ENCODE measurements around the gene TPCN2. TPM values are rescaled to one million over a fixed set of nuclear protein-coding genes. Genes with fewer than 3 reads are reported as not detected.

Gene TPCN2
- total RNA-seq, 3 donors from 2014 or later: 19.5 to 37.4 (median 20.7) TPM

DNA sequence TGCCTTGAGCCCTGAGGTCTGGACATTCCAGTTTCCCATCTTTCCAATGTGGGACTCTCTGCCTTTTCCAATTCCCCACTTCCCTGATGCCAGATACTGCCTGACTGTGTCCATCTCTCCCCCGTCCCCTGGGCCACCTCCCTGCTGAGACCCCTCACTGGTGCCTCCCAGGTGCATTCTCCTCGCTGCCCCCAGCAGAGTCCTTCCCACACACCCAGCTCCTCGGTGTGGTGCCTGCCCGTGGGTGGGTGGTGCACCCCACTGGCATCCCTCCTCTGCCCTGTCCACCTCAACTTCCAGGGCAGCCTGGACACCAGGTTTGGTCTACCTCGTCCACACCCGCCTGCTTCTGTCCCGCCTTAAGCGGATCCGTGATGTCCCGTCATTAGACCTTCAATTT, 30.8 kb upstream of the TPCN2 start:
- no peak for ATAC-seq
- intact Hi-C loops (cut with DNase I, micrococcal nuclease): no loop called here

DNA sequence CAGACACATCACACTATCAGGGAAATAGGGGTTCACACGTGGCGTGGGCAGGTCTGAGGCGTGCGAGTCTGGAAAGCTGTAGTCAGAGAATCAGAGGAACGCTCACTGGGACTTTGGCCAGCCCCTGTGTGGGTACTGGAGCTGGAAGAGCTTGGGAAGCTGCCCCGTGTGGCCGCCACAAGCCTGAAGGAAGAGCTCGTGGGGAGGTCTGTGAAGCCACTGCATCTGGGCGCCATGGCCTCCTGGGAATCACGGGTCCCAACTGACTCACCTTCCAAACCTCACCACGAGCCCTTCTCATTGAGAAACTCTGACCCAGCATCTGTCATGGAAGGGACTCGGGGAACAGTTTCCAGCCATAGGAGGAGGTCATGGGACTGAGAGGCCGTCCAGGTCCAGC, 29.8 kb upstream of the TPCN2 start:
- H3K4me1 ChIP-seq (ENCODE audit: low read depth): peaks cover 3% of the 10 kb centered on the region
- TF ChIP-seq, protein P1, sequence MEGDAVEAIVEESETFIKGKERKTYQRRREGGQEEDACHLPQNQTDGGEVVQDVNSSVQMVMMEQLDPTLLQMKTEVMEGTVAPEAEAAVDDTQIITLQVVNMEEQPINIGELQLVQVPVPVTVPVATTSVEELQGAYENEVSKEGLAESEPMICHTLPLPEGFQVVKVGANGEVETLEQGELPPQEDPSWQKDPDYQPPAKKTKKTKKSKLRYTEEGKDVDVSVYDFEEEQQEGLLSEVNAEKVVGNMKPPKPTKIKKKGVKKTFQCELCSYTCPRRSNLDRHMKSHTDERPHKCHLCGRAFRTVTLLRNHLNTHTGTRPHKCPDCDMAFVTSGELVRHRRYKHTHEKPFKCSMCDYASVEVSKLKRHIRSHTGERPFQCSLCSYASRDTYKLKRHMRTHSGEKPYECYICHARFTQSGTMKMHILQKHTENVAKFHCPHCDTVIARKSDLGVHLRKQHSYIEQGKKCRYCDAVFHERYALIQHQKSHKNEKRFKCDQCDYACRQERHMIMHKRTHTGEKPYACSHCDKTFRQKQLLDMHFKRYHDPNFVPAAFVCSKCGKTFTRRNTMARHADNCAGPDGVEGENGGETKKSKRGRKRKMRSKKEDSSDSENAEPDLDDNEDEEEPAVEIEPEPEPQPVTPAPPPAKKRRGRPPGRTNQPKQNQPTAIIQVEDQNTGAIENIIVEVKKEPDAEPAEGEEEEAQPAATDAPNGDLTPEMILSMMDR (IDR thresholded peaks at IDR 0.05): no peak
- intact Hi-C loops (cut with DNase I, micrococcal nuclease): no loop called here
- no peaks in the 10 kb centered on the region for H3K36me3 ChIP-seq (ENCODE audit: low read depth)
- no peak for ATAC-seq
- H3K4me3 ChIP-seq: no peak overlapping the region
- H3K9me3 ChIP-seq: no peaks in the 10 kb centered on the region
- DNase-seq: no peak

More for the DNA sequence above, 30.8 kb upstream of the TPCN2 start:
- no peaks in the 10 kb centered on the region for H3K36me3 ChIP-seq (ENCODE audit: low read depth)
- H3K4me3 ChIP-seq: no peak overlapping the region
- DNase-seq: no peak
- H3K4me1 ChIP-seq (ENCODE audit: low read depth): peaks cover 3% of the 10 kb centered on the region
- H3K9me3 ChIP-seq: no peaks in the 10 kb centered on the region
- TF ChIP-seq, protein P1 (IDR thresholded peaks at IDR 0.05): no peak

DNA sequence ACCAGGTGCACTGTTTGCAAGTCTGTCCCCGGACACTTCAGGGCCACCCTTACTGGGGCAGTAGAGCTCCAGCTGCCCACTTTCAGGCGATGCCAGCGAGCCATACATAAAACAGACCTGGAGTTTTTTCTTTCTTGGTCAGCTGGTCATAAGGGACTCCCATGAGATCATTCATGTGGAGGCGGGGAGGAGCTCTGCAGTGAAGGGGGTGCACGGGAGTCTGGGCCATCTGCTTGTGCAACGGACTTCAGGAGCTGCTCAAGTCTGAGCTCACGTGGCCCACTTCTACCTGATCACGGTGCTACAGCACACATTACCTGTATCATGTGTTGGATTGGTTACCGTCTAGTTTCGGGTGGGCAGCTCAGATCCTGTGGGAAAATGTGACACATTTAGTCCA, 26.5 kb upstream of the TPCN2 start:
- ATAC-seq (no peak), DNase-seq (no peak)
- H3K4me3 ChIP-seq: no peak overlapping the region
- intact Hi-C loops (cut with DNase I, micrococcal nuclease): no loop called here
- H3K4me1 ChIP-seq (ENCODE audit: low read depth): no peaks in the 10 kb centered on the region
- TF ChIP-seq, protein P1 (IDR thresholded peaks at IDR 0.05): no peak
- H3K36me3 ChIP-seq (ENCODE audit: low read depth): no peaks in the 10 kb centered on the region
- no peaks in the 10 kb centered on the region for H3K9me3 ChIP-seq

DNA sequence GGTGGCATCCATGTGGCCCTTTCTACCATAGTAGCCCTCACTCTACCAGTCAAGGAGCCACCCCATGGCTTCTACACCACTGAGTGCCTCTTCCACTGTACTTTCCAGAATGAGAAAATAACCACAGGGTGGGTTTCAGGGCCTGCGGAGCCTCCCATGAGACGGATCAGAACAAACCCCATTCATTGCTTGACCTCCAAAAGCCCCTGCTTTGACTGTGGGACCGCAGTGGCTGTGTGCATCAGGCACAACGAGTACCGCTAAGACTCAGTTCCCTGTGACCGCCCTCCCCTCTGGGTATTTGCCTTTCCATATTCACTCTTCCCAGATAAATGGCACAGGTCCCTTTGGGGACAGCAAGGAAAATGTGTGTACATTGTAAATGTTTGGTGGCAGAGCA, 24.2 kb upstream of the TPCN2 start:
- intact Hi-C loops (cut with DNase I, micrococcal nuclease): no loop called here

DNA sequence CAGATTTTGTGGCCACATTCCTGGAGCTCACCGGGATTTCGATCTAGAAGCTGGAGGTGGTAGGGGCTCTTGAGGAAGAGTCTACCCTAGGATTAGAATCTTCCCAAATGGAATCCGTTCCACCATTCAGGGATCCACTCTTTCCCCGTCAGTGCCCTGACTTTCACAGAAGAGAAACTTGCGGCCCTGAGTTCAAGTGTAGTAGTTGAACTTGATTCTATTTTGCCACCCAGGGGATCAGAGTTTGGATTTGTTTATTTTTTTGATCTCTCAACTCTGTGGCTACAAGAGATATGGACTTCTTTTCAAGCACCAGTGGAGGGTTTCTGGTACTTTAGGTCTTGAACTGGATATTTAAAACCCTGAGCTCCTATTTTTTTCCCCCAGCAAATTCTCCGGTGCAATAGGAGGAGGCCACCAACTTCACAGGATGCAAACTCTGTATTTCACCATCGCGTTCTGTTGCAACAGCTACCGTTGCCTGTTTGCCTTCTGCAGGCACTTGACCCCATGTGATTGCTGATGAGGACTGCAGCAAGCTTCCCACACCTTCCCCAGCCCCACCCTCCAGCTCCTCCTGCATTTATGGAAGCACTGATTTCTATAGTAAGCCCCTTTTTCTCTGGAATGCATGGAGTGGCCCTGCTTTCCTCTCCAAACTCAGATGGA, 20.9 kb upstream of the TPCN2 start:
- DNase-seq: no peak
- no peak for ATAC-seq
- intact Hi-C loops (cut with DNase I, micrococcal nuclease): no loop called here

More for the DNA sequence above, 24.2 kb upstream of the TPCN2 start:
- H3K4me3 ChIP-seq: no peak overlapping the region
- no peaks in the 10 kb centered on the region for H3K36me3 ChIP-seq (ENCODE audit: low read depth)
- no peaks in the 10 kb centered on the region for H3K4me1 ChIP-seq (ENCODE audit: low read depth)
- H3K9me3 ChIP-seq: no peaks in the 10 kb centered on the region
- ATAC-seq (no peak), DNase-seq (no peak)
- TF ChIP-seq, protein P1 (IDR thresholded peaks at IDR 0.05): no peak

More for the DNA sequence above, 20.9 kb upstream of the TPCN2 start:
- H3K9me3 ChIP-seq: no peaks in the 10 kb centered on the region
- H3K4me1 ChIP-seq (ENCODE audit: low read depth): no peaks in the 10 kb centered on the region
- H3K36me3 ChIP-seq (ENCODE audit: low read depth): no peaks in the 10 kb centered on the region
- TF ChIP-seq, protein P1 (IDR thresholded peaks at IDR 0.05): no peak
- H3K4me3 ChIP-seq: no peak overlapping the region

Data from mucosa of descending colon (tissue), 3 donors.